HEK293 (cell line): ENCODE measurements around the gene ITSN2.

Experiments used
- YY1 ChIP-seq: fragments of 450-650 bp; formaldehyde crosslinking; IDR thresholded peaks from 2 replicates; pipeline ENCODE4 v1.5.1; 2018; ENCODE audit warnings: missing biosample characterization, missing genetic modification characterization
- TF ChIP-seq, protein P1 (sequence below): IDR thresholded peaks from 2 replicates; pipeline ENCODE4 v1.6.1; 2011; ENCODE audit warnings: mild to moderate bottlenecking, low read depth, low read length, borderline replicate concordance
- TF ChIP-seq, protein P2 (sequence below): fragments of 450-650 bp; formaldehyde crosslinking; IDR thresholded peaks from 2 replicates; pipeline ENCODE4 v1.5.1; 2016; ENCODE audit warnings: missing biosample characterization, missing genetic modification characterization
- TF ChIP-seq, protein P3 (sequence below): fragments of 450-650 bp; IDR thresholded peaks from 2 replicates; pipeline ENCODE4 v1.5.1; 2018; ENCODE audit warnings: missing biosample characterization, mild to moderate bottlenecking, missing genetic modification characterization

DNA sequence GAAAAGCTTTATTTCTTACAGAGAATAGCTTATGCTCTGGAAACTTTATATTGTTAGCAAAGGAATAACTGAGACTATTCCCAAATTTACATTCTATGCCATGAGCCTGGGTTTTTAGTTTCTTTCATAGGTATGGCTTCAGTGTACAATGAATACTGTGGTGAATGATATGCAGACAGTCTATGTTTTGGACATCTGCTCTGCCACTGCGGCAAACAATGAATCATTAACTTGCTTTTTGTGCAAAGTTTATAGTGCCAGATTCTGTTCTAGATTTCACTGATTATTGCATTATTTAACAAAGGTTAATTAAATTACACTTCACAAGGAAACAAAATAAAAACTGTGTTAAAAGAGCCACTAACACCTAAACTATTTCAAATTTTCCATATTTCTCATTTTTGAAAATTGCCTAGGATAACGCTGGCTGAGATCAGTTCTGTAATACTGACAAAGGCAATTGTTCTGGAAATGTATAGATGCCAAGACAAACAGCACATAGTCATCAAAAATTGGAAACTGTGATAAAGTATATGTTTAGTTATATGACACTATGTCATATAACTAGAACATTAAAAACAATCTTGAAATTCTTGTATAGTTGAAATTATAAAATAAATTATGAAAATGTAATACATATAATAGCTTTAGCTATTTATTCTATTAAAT, 74.7 kb downstream of the ITSN2 start:
- TF ChIP-seq YY1 = no peak
- TF ChIP-seq, protein P1, sequence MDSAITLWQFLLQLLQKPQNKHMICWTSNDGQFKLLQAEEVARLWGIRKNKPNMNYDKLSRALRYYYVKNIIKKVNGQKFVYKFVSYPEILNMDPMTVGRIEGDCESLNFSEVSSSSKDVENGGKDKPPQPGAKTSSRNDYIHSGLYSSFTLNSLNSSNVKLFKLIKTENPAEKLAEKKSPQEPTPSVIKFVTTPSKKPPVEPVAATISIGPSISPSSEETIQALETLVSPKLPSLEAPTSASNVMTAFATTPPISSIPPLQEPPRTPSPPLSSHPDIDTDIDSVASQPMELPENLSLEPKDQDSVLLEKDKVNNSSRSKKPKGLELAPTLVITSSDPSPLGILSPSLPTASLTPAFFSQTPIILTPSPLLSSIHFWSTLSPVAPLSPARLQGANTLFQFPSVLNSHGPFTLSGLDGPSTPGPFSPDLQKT = no peak
- TF ChIP-seq, protein P2, sequence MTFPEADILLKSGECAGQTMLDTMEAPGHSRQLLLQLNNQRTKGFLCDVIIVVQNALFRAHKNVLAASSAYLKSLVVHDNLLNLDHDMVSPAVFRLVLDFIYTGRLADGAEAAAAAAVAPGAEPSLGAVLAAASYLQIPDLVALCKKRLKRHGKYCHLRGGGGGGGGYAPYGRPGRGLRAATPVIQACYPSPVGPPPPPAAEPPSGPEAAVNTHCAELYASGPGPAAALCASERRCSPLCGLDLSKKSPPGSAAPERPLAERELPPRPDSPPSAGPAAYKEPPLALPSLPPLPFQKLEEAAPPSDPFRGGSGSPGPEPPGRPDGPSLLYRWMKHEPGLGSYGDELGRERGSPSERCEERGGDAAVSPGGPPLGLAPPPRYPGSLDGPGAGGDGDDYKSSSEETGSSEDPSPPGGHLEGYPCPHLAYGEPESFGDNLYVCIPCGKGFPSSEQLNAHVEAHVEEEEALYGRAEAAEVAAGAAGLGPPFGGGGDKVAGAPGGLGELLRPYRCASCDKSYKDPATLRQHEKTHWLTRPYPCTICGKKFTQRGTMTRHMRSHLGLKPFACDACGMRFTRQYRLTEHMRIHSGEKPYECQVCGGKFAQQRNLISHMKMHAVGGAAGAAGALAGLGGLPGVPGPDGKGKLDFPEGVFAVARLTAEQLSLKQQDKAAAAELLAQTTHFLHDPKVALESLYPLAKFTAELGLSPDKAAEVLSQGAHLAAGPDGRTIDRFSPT = no peak
- TF ChIP-seq, protein P3, sequence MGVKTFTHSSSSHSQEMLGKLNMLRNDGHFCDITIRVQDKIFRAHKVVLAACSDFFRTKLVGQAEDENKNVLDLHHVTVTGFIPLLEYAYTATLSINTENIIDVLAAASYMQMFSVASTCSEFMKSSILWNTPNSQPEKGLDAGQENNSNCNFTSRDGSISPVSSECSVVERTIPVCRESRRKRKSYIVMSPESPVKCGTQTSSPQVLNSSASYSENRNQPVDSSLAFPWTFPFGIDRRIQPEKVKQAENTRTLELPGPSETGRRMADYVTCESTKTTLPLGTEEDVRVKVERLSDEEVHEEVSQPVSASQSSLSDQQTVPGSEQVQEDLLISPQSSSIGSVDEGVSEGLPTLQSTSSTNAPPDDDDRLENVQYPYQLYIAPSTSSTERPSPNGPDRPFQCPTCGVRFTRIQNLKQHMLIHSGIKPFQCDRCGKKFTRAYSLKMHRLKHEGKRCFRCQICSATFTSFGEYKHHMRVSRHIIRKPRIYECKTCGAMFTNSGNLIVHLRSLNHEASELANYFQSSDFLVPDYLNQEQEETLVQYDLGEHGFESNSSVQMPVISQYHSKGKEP (tag by site-specific recombination) = no peak
